PFSK-1 (cell line): Measurements from ENCODE around the gene ZFTA.

Experiments
- FOXP2 ChIP-seq: optimal IDR thresholded peaks from 2 replicates; pipeline ENCODE3; 2011; ENCODE audit warnings: borderline replicate concordance, control low read depth, inconsistent platforms; ENCODE audit not compliant: insufficient read depth; ENCODE audit errors: extremely low read length, extremely low read depth
- POLR2AphosphoS5 ChIP-seq: IDR thresholded peaks from 2 replicates; pipeline ENCODE4 v1.6.1; 2012; ENCODE audit warnings: low read depth, mild to moderate bottlenecking, control low read depth, low read length, moderate library complexity
- SIN3A ChIP-seq: IDR thresholded peaks from 2 replicates; pipeline ENCODE4 v1.6.1; 2012; ENCODE audit warnings: mild to moderate bottlenecking, low read length, moderate library complexity, borderline replicate concordance; ENCODE audit not compliant: insufficient read depth
- TAF1 ChIP-seq: IDR thresholded peaks from 2 replicates; pipeline ENCODE4 v1.6.1; 2012; ENCODE audit warnings: low read length, control low read depth, borderline replicate concordance; ENCODE audit not compliant: insufficient read depth
- TF ChIP-seq, protein P1 (sequence below), 2 experiments: IDR thresholded peaks; 2 replicates each; pipeline versions ENCODE4 v1.6.1 to v1.8.0; 2011 to 2012; ENCODE audit warnings: low read depth in 2 of 2, low read length in 2 of 2, control low read depth in 1 of 2, inconsistent platforms in 1 of 2, mild to moderate bottlenecking in 1 of 2, moderate library complexity in 1 of 2; ENCODE audit not compliant: insufficient read depth in 1 of 2

The ZFTA gene

GRCh38 chr11:63729326-63729725, 39.2 kb downstream of the ZFTA start:
- TF ChIP-seq FOXP2: no peak
- TF ChIP-seq, protein P1, sequence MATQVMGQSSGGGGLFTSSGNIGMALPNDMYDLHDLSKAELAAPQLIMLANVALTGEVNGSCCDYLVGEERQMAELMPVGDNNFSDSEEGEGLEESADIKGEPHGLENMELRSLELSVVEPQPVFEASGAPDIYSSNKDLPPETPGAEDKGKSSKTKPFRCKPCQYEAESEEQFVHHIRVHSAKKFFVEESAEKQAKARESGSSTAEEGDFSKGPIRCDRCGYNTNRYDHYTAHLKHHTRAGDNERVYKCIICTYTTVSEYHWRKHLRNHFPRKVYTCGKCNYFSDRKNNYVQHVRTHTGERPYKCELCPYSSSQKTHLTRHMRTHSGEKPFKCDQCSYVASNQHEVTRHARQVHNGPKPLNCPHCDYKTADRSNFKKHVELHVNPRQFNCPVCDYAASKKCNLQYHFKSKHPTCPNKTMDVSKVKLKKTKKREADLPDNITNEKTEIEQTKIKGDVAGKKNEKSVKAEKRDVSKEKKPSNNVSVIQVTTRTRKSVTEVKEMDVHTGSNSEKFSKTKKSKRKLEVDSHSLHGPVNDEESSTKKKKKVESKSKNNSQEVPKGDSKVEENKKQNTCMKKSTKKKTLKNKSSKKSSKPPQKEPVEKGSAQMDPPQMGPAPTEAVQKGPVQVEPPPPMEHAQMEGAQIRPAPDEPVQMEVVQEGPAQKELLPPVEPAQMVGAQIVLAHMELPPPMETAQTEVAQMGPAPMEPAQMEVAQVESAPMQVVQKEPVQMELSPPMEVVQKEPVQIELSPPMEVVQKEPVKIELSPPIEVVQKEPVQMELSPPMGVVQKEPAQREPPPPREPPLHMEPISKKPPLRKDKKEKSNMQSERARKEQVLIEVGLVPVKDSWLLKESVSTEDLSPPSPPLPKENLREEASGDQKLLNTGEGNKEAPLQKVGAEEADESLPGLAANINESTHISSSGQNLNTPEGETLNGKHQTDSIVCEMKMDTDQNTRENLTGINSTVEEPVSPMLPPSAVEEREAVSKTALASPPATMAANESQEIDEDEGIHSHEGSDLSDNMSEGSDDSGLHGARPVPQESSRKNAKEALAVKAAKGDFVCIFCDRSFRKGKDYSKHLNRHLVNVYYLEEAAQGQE (IDR thresholded peaks at IDR 0.05; ENCODE audit: insufficient read depth in 1 of 2, low read depth in 2 of 2, low read length in 2 of 2): no peak
- no peak for TF ChIP-seq TAF1
- no peak for TF ChIP-seq SIN3A
- no peak for TF ChIP-seq POLR2AphosphoS5

- TF ChIP-seq FOXP2: no peak
- no peak for TF ChIP-seq SIN3A
- no peak for TF ChIP-seq TAF1
- no peak for TF ChIP-seq POLR2AphosphoS5
- TF ChIP-seq, protein P1 (IDR thresholded peaks at IDR 0.05; ENCODE audit: insufficient read depth in 1 of 2, low read depth in 2 of 2, low read length in 2 of 2): no peak
These were observed 48.0 kb downstream of the ZFTA start for GRCh38 chr11:63720611-63721010.

DNA sequence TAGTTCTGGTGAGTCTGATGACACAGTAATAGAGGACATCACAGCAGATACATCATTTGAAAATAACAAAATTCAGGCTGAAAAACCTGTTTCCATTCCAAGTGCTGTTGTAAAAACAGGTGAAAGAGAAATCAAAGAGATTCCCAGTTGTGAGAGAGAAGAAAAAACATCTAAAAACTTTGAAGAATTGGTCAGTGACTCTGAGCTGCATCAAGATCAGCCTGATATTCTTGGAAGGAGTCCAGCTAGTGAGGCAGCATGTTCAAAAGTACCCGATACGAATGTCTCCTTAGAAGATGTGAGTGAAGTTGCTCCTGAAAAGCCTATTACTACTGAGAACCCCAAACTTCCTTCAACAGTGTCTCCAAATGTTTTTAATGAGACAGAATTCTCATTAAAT, 48.6 kb downstream of the ZFTA start:
- TF ChIP-seq POLR2AphosphoS5 (no peak), TAF1 (no peak), FOXP2 (no peak), SIN3A (no peak)
- TF ChIP-seq, protein P1 (IDR thresholded peaks at IDR 0.05; ENCODE audit: insufficient read depth in 1 of 2, low read depth in 2 of 2, low read length in 2 of 2): no peak

GRCh38 chr11:63719001-63719400, 49.6 kb downstream of the ZFTA start:
- TF ChIP-seq TAF1 (no peak), POLR2AphosphoS5 (no peak), FOXP2 (no peak), SIN3A (no peak)
- TF ChIP-seq, protein P1 (IDR thresholded peaks at IDR 0.05; ENCODE audit: insufficient read depth in 1 of 2, low read depth in 2 of 2, low read length in 2 of 2): no peak
